Measurements from ENCODE around the gene MEIKIN.

MEIKIN gene

DNA sequence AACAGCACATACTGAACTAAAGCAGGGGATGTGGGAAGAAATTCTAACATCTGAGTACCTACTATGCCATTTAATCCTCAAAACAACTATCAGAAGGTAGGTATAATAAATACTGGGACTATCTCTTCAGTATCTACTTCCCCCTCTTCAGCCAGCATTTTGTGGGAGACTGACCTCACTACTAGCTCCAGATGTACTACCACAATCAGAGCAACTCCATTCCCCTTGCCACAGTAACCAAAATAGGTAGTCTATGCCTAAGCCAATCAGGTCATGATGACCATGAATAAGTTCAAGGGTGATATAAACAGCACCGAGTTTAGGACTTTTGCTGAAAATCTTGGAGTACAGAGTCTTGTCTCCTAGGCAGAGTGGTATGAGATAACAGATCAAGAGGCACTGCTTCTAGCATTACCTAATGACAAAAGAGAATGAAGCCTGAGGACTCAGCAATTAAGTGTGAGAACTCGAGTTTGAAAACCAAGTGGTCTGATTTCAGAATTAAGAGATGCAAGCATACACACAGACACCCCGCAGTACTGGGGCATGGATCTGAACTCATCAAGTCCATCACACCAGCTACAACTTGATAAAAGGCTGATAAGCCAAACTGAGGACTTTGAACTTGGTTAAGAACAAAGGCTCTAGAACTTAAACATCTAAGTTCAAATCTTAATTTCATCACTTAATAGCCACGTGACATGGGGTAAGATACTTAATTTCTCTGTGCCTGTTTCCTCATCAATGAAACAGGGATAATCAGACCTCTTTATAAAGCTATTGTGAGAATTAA lies 158.4 kb downstream of the MEIKIN start:
- Histone ChIP-seq H3K79me2 (ENCODE audit: low read length) (peaks cover 96% of the 10 kb centered on the region), H3K4me1 (ENCODE audit: low read length) (no peaks in the 10 kb centered on the region), H3F3A (ENCODE audit: insufficient read depth, low read length) (no peaks in the 10 kb centered on the region), H3K9ac (ENCODE audit: low read length) (no peak overlapping the region), H3K27ac (ENCODE audit: low read length) (no peak overlapping the region), H3K27me3 (replicated peaks; ENCODE audit: insufficient read depth, low read length) (no peaks in the 10 kb centered on the region), H2AFZ (ENCODE audit: low read length) (no peak overlapping the region), H4K20me1 (ENCODE audit: insufficient read depth, low read length) (peaks cover 17% of the 10 kb centered on the region; the same call in 1 of the 2 replicates), H3K4me3 (ENCODE audit: low read length) (no peak overlapping the region), H3K36me3 (replicated peaks; ENCODE audit: insufficient read depth, low read length) (no peaks in the 10 kb centered on the region), H3K9me2 (replicated peaks; ENCODE audit: insufficient read depth, low read length) (no peaks in the 10 kb centered on the region), H3K4me2 (ENCODE audit: low read depth, low read length) (no peak overlapping the region), H3K9me3 (replicated peaks; ENCODE audit: insufficient read depth, low read length) (no peaks in the 10 kb centered on the region)
- TF ChIP-seq EZH2 (optimal IDR thresholded peaks at IDR 0.05; ENCODE audit: low read depth, low read length), result no peak
- TF ChIP-seq, protein P1, sequence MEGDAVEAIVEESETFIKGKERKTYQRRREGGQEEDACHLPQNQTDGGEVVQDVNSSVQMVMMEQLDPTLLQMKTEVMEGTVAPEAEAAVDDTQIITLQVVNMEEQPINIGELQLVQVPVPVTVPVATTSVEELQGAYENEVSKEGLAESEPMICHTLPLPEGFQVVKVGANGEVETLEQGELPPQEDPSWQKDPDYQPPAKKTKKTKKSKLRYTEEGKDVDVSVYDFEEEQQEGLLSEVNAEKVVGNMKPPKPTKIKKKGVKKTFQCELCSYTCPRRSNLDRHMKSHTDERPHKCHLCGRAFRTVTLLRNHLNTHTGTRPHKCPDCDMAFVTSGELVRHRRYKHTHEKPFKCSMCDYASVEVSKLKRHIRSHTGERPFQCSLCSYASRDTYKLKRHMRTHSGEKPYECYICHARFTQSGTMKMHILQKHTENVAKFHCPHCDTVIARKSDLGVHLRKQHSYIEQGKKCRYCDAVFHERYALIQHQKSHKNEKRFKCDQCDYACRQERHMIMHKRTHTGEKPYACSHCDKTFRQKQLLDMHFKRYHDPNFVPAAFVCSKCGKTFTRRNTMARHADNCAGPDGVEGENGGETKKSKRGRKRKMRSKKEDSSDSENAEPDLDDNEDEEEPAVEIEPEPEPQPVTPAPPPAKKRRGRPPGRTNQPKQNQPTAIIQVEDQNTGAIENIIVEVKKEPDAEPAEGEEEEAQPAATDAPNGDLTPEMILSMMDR (IDR thresholded peaks at IDR 0.05; ENCODE audit: low read length), result no peak
- no peak for TF ChIP-seq EZH2phosphoT487 (IDR thresholded peaks at IDR 0.05; ENCODE audit: low read length)
- no peak for DNase-seq

- Histone ChIP-seq H3K9me2 (replicated peaks; ENCODE audit: insufficient read depth, low read length) (no peaks in the 10 kb centered on the region), H3K9me3 (replicated peaks; ENCODE audit: insufficient read depth, low read length) (no peaks in the 10 kb centered on the region), H3K27me3 (replicated peaks; ENCODE audit: insufficient read depth, low read length) (no peaks in the 10 kb centered on the region), H3K36me3 (replicated peaks; ENCODE audit: insufficient read depth, low read length) (no peaks in the 10 kb centered on the region), H3K9ac (ENCODE audit: low read length) (no peak overlapping the region), H3F3A (ENCODE audit: insufficient read depth, low read length) (no peaks in the 10 kb centered on the region), H4K20me1 (ENCODE audit: insufficient read depth, low read length) (peaks cover 17% of the 10 kb centered on the region; the same call in 1 of the 2 replicates), H3K4me3 (ENCODE audit: low read length) (no peak overlapping the region), H3K4me1 (ENCODE audit: low read length) (no peaks in the 10 kb centered on the region), H2AFZ (ENCODE audit: low read length) (no peak overlapping the region), H3K79me2 (ENCODE audit: low read length) (peaks cover 96% of the 10 kb centered on the region), H3K4me2 (ENCODE audit: low read depth, low read length) (no peak overlapping the region), H3K27ac (ENCODE audit: low read length) (no peak overlapping the region)
- no peak for TF ChIP-seq EZH2phosphoT487 (IDR thresholded peaks at IDR 0.05; ENCODE audit: low read length)
- no peak for TF ChIP-seq EZH2 (optimal IDR thresholded peaks at IDR 0.05; ENCODE audit: low read depth, low read length)
- TF ChIP-seq, protein P1 (IDR thresholded peaks at IDR 0.05; ENCODE audit: low read length), result no peak
- DNase-seq, result no peak
Observed at GRCh38 chr5:131786036-131786435, 159.4 kb downstream of the MEIKIN start.

DNA sequence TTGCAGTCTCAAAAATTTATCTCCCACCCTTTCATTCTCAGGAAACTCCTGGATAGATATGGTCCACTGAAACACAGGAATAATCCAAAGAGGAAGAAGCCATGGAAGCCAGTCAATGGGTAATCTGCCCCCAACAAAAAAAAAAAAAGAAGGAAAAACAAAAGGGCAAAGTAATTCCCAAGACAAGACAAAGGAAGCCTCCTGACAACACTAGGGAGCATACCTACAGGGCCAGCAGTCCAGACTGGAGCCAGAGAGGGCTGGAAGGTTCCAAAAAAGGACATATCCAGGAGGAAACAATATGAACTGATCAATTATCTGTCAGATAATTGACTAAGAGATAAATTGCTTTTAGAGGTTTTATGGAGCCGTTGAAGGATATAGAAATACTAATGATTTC lies 161.6 kb downstream of the MEIKIN start:
- Histone ChIP-seq H3K79me2 (ENCODE audit: low read length) (peaks cover 96% of the 10 kb centered on the region), H3K9me2 (replicated peaks; ENCODE audit: insufficient read depth, low read length) (no peaks in the 10 kb centered on the region), H3K27ac (ENCODE audit: low read length) (no peak overlapping the region), H3K27me3 (replicated peaks; ENCODE audit: insufficient read depth, low read length) (no peaks in the 10 kb centered on the region), H2AFZ (ENCODE audit: low read length) (no peak overlapping the region), H3K4me1 (ENCODE audit: low read length) (no peaks in the 10 kb centered on the region), H4K20me1 (ENCODE audit: insufficient read depth, low read length) (peaks cover 21% of the 10 kb centered on the region; the same call in 1 of the 2 replicates), H3F3A (ENCODE audit: insufficient read depth, low read length) (no peaks in the 10 kb centered on the region), H3K9me3 (replicated peaks; ENCODE audit: insufficient read depth, low read length) (no peaks in the 10 kb centered on the region), H3K9ac (ENCODE audit: low read length) (no peak overlapping the region), H3K4me3 (ENCODE audit: low read length) (no peak overlapping the region), H3K36me3 (replicated peaks; ENCODE audit: insufficient read depth, low read length) (no peaks in the 10 kb centered on the region), H3K4me2 (ENCODE audit: low read depth, low read length) (no peak overlapping the region)
- TF ChIP-seq EZH2 (optimal IDR thresholded peaks at IDR 0.05; ENCODE audit: low read depth, low read length) (no peak), EZH2phosphoT487 (IDR thresholded peaks at IDR 0.05; ENCODE audit: low read length) (no peak)
- TF ChIP-seq, protein P1 (IDR thresholded peaks at IDR 0.05; ENCODE audit: low read length), result no peak
- DNase-seq, result no peak

All from MM.1S (cell line).